HCT116 (cell line): ENCODE measurements around the gene NABP1. TPM values are rescaled to one million over a fixed set of nuclear protein-coding genes. Genes with fewer than 3 reads are reported as not detected.

Source experiments
- ATAC-seq: fragments of 200-7000 bp; cut with Tn5 transposase; 2 replicates; pipeline ENCODE4 v1.9.1; 2020; ENCODE audit warnings: mild to moderate bottlenecking, moderate library complexity
- BruUV-seq: library from RNA; stranded (reverse); fragments of 400-500 nt; replicated peaks from 2 replicates; lab custom pipeline; 2021; lab: Mats Ljungman, UMichigan
- CTCF ChIA-PET: fragments of 300-600 bp; sonication (Branson Sonifier 250); formaldehyde crosslinking; loops from one replicate; lab custom pipeline; 2021; ENCODE audit warnings: antibody characterized with exemption; lab: Charles Lee
- POLR2A ChIA-PET: fragments of 300-600, 350-600 bp; sonication (Branson Sonifier 250); formaldehyde crosslinking; loops from one replicate; lab custom pipeline; 2021; ENCODE audit warnings: antibody characterized with exemption; lab: Charles Lee
- RAD21 ChIA-PET, 2 experiments: fragments of 300-600 bp; sonication (Branson Sonifier 250); formaldehyde crosslinking; loops; one replicate each; lab custom pipeline; 2023; ENCODE audit warnings: low total read pairs in 2 of 2; ENCODE audit not compliant: uncharacterized antibody in 2 of 2, unreplicated experiment in 2 of 2, low non-redundant PET in 1 of 2; lab: Charles Lee
- DNase-seq: peaks from one replicate; pipeline ENCODE4 v3.0.0-alpha.2; 2010; ENCODE audit warnings: low read depth, low spot score
- H2AFZ ChIP-seq: fragments of 200-600 bp; shearing (Covaris generic), sonication (generic); 2 replicates; pipeline ENCODE4 v1.6.1; 2017; ENCODE audit warnings: low read depth, mixed run types, mixed read lengths, antibody characterized with exemption, low read length; ENCODE audit not compliant: poor library complexity, severe bottlenecking
- H3K27ac ChIP-seq: 2 replicates; pipeline ENCODE4 v1.5.1; 2012; ENCODE audit warnings: low read depth, low read length
- H3K27me3 ChIP-seq: fragments of 200-600 bp; sonication (generic); 2 replicates; pipeline ENCODE4 v1.6.1; 2016; ENCODE audit warnings: mixed run types, low read length, mixed read lengths; ENCODE audit not compliant: insufficient read depth
- H3K36me3 ChIP-seq, 2 experiments: fragments of 200-500 bp in 1 of 2; fragments of 200-600 bp in 1 of 2; sonication (Bioruptor generic) in 1 of 2; sonication (generic) in 1 of 2; 2 replicates each; pipeline versions ENCODE4 v1.5.1 to v1.6.1; 2014 to 2016; ENCODE audit warnings: low read length in 2 of 2, inconsistent platforms in 1 of 2, mixed read lengths in 1 of 2, mixed run types in 1 of 2; ENCODE audit not compliant: insufficient read depth in 2 of 2, control insufficient read depth in 1 of 2
- H3K4me1 ChIP-seq, 2 experiments: fragments of 200-600 bp in 1 of 2; sonication (generic) in 1 of 2; 2 replicates each; pipeline versions ENCODE4 v1.5.1 to v1.6.1; 2012 to 2017; ENCODE audit warnings: low read length in 2 of 2, inconsistent platforms in 1 of 2, mild to moderate bottlenecking in 1 of 2, mixed read lengths in 1 of 2, mixed run types in 1 of 2, moderate library complexity in 1 of 2; ENCODE audit not compliant: insufficient read depth in 2 of 2, control insufficient read depth in 1 of 2
- H3K4me2 ChIP-seq: fragments of 200-600 bp; sonication (generic); 2 replicates; pipeline ENCODE4 v1.6.1; 2017; ENCODE audit warnings: mixed run types, low read length, mixed read lengths
- H3K4me3 ChIP-seq, 2 experiments: fragments of 200-600 bp in 1 of 2; sonication (generic) in 1 of 2; replicated peaks in 1 of 2; 2 replicates each; pipeline ENCODE4 v1.5.1; 2011 to 2016; ENCODE audit warnings: low read length in 2 of 2, control low read depth in 1 of 2, low read depth in 1 of 2, mild to moderate bottlenecking in 1 of 2, mixed read lengths in 1 of 2, mixed run types in 1 of 2
- H3K79me2 ChIP-seq: fragments of 200-600 bp; sonication (generic); 2 replicates; pipeline ENCODE4 v1.6.1; 2017; ENCODE audit warnings: mild to moderate bottlenecking, mixed run types, low read length, moderate library complexity, mixed read lengths; ENCODE audit not compliant: insufficient read depth
- H3K9ac ChIP-seq: fragments of 200-600 bp; sonication (generic); 2 replicates; pipeline ENCODE4 v1.6.1; 2016; ENCODE audit warnings: low read length, mixed read lengths
- H3K9me2 ChIP-seq: fragments of 200-600 bp; sonication (generic), shearing (Covaris generic); 2 replicates; pipeline ENCODE4 v1.6.1; 2017; ENCODE audit warnings: mixed run types, mild to moderate bottlenecking, moderate library complexity; ENCODE audit not compliant: insufficient read depth
- H3K9me3 ChIP-seq, 2 experiments: fragments of 200-500 bp in 1 of 2; fragments of 200-600 bp in 1 of 2; sonication (Bioruptor generic) in 1 of 2; sonication (generic) in 1 of 2; 2 replicates each; pipeline ENCODE4 v1.6.1; 2014 to 2017; ENCODE audit warnings: low read length in 2 of 2, mixed read lengths in 2 of 2, inconsistent platforms in 1 of 2, low read depth in 1 of 2, mild to moderate bottlenecking in 1 of 2, mixed run types in 1 of 2, moderate library complexity in 1 of 2; ENCODE audit not compliant: control insufficient read depth in 1 of 2, insufficient read depth in 1 of 2
- H4K20me1 ChIP-seq: fragments of 200-600 bp; sonication (generic), shearing (Covaris generic); 2 replicates; pipeline ENCODE4 v1.6.1; 2017; ENCODE audit warnings: mixed run types, mild to moderate bottlenecking, moderate library complexity; ENCODE audit not compliant: insufficient read depth
- CBX3 ChIP-seq: IDR thresholded peaks from 2 replicates; pipeline ENCODE4 v1.6.1; 2012; ENCODE audit warnings: low read depth
- ELF1 ChIP-seq: IDR thresholded peaks from 2 replicates; pipeline ENCODE4 v1.6.1; 2012; ENCODE audit warnings: low read depth, borderline replicate concordance
- EZH2 ChIP-seq: fragments of 200-600 bp; sonication (generic); IDR thresholded peaks from 2 replicates; pipeline ENCODE4 v1.6.1; 2017; ENCODE audit warnings: antibody characterized with exemption, mixed run types
- EZH2phosphoT487 ChIP-seq: fragments of 200-600 bp; IDR thresholded peaks from 2 replicates; pipeline ENCODE4 v1.6.1; 2018; ENCODE audit warnings: antibody characterized with exemption, borderline replicate concordance
- FOSL1 ChIP-seq: IDR thresholded peaks from 2 replicates; pipeline ENCODE4 v1.6.1; 2012; ENCODE audit warnings: low read depth
- JUND ChIP-seq: IDR thresholded peaks from 2 replicates; pipeline ENCODE4 v1.6.1; 2012
- POLR2A ChIP-seq: IDR thresholded peaks from 2 replicates; pipeline ENCODE4 v1.7.0; 2011; ENCODE audit warnings: borderline replicate concordance; ENCODE audit not compliant: insufficient read depth, insufficient read length; ENCODE audit errors: extremely low read depth
- POLR2AphosphoS5 ChIP-seq: IDR thresholded peaks from 2 replicates; pipeline ENCODE4 v1.6.1; 2011; ENCODE audit warnings: mild to moderate bottlenecking, low read depth, low read length, moderate library complexity
- SIN3A ChIP-seq: IDR thresholded peaks from 2 replicates; pipeline ENCODE4 v1.6.1; 2012; ENCODE audit warnings: low read depth
- SP1 ChIP-seq: IDR thresholded peaks from 2 replicates; pipeline ENCODE4 v1.6.1; 2012; ENCODE audit warnings: low read depth
- SRF ChIP-seq: IDR thresholded peaks from 2 replicates; pipeline ENCODE4 v1.6.1; 2012; ENCODE audit warnings: low read depth
- TCF7L2 ChIP-seq: IDR thresholded peaks from 2 replicates; pipeline ENCODE4 v1.7.0; 2011; ENCODE audit warnings: borderline replicate concordance, inconsistent platforms; ENCODE audit not compliant: insufficient read depth, insufficient read length; ENCODE audit errors: extremely low read depth
- ZNF274 ChIP-seq: fragments of 200-500 bp; sonication (Bioruptor generic); IDR thresholded peaks from 2 replicates; pipeline ENCODE4 v1.6.1; 2014; ENCODE audit warnings: mild to moderate bottlenecking, low read depth, low read length, inconsistent platforms
- intact Hi-C: fragments of 100-400 bp; cut with micrococcal nuclease; formaldehyde crosslinking; loops from 2 replicates; pipeline ENCODE4 v1.10.0; 2022
- total RNA-seq: library from RNA; stranded (reverse); gene quantifications from one replicate; pipeline ENCODE4 v1.2.1, GENCODE V29; 2021; ENCODE audit not compliant: unreplicated experiment
- TF ChIP-seq, protein P1 (sequence below): IDR thresholded peaks from 2 replicates; pipeline ENCODE4 v1.6.1; 2011; ENCODE audit warnings: mild to moderate bottlenecking, low read length, moderate library complexity; ENCODE audit not compliant: insufficient replicate concordance; ENCODE audit errors: extremely low read depth
- TF ChIP-seq, protein P2 (sequence below): IDR thresholded peaks from 2 replicates; pipeline ENCODE4 v1.6.1; 2012; ENCODE audit warnings: low read depth

Gene NABP1
- total RNA-seq, 1 experiment from 2014 or later: 39.3 TPM

DNA sequence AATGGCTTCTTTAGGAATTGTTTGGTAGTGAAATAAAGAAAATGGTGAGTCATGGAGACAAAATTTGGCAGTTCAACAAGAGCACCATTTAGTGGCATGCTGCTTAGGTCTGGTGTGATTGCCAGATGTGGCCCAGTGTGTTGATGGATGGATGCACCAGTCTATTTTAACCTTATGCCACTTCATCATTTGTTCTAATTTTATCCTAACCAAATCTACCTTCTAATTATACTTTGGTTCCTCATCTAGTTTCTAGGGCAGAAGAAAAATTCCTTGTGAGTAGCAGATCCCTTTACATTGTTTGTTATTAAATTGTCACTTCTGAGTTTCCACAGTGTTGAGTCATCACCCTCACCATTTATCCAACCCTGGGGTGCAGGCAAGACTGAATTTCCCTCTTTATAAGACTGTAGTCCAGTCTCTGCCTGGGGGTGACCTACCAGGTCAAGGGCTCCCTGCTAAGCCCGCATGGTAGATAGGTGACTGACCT is 32.5 kb downstream of the NABP1 start:
- RAD21 ChIA-PET: no interaction called here
- H3K27me3 ChIP-seq: no peaks in the 10 kb centered on the region
- CTCF ChIA-PET: no interaction called here
- DNase-seq (no peak), ATAC-seq (no peak)
- no TSS peak for BruUV-seq
- intact Hi-C loops: no loop called here
- H2AFZ ChIP-seq: no peak overlapping the region
- no peak overlapping the region for H3K27ac ChIP-seq
- H3K36me3 ChIP-seq: no peaks in the 10 kb centered on the region
- H4K20me1 ChIP-seq: no peaks in the 10 kb centered on the region
- H3K4me3 ChIP-seq: no peak overlapping the region
- no peak for TF ChIP-seq POLR2AphosphoS5
- TF ChIP-seq SP1: no peak
- no peak for TF ChIP-seq SRF
- TF ChIP-seq CBX3: no peak
- TF ChIP-seq SIN3A: no peak
- no peak for TF ChIP-seq FOSL1
- TF ChIP-seq EZH2: no peak
- no peak for TF ChIP-seq POLR2A
- TF ChIP-seq, protein P1, sequence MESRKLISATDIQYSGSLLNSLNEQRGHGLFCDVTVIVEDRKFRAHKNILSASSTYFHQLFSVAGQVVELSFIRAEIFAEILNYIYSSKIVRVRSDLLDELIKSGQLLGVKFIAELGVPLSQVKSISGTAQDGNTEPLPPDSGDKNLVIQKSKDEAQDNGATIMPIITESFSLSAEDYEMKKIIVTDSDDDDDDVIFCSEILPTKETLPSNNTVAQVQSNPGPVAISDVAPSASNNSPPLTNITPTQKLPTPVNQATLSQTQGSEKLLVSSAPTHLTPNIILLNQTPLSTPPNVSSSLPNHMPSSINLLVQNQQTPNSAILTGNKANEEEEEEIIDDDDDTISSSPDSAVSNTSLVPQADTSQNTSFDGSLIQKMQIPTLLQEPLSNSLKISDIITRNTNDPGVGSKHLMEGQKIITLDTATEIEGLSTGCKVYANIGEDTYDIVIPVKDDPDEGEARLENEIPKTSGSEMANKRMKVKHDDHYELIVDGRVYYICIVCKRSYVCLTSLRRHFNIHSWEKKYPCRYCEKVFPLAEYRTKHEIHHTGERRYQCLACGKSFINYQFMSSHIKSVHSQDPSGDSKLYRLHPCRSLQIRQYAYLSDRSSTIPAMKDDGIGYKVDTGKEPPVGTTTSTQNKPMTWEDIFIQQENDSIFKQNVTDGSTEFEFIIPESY: no peak
- TF ChIP-seq TCF7L2: no peak
- TF ChIP-seq EZH2phosphoT487: no peak
- no peak for TF ChIP-seq ELF1
- no peak for TF ChIP-seq JUND
- TF ChIP-seq ZNF274: no peak
- TF ChIP-seq, protein P2, sequence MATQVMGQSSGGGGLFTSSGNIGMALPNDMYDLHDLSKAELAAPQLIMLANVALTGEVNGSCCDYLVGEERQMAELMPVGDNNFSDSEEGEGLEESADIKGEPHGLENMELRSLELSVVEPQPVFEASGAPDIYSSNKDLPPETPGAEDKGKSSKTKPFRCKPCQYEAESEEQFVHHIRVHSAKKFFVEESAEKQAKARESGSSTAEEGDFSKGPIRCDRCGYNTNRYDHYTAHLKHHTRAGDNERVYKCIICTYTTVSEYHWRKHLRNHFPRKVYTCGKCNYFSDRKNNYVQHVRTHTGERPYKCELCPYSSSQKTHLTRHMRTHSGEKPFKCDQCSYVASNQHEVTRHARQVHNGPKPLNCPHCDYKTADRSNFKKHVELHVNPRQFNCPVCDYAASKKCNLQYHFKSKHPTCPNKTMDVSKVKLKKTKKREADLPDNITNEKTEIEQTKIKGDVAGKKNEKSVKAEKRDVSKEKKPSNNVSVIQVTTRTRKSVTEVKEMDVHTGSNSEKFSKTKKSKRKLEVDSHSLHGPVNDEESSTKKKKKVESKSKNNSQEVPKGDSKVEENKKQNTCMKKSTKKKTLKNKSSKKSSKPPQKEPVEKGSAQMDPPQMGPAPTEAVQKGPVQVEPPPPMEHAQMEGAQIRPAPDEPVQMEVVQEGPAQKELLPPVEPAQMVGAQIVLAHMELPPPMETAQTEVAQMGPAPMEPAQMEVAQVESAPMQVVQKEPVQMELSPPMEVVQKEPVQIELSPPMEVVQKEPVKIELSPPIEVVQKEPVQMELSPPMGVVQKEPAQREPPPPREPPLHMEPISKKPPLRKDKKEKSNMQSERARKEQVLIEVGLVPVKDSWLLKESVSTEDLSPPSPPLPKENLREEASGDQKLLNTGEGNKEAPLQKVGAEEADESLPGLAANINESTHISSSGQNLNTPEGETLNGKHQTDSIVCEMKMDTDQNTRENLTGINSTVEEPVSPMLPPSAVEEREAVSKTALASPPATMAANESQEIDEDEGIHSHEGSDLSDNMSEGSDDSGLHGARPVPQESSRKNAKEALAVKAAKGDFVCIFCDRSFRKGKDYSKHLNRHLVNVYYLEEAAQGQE: no peak
- no peaks in the 10 kb centered on the region for H3K9me3 ChIP-seq
- no peaks in the 10 kb centered on the region for H3K4me1 ChIP-seq
- POLR2A ChIA-PET: no interaction called here
- no peaks in the 10 kb centered on the region for H3K79me2 ChIP-seq
- H3K9me2 ChIP-seq: no peaks in the 10 kb centered on the region
- H3K4me2 ChIP-seq: no peak overlapping the region
- no peak overlapping the region for H3K9ac ChIP-seq
